ENCODE data around the gene CDH9.

CDH9 gene

DNA sequence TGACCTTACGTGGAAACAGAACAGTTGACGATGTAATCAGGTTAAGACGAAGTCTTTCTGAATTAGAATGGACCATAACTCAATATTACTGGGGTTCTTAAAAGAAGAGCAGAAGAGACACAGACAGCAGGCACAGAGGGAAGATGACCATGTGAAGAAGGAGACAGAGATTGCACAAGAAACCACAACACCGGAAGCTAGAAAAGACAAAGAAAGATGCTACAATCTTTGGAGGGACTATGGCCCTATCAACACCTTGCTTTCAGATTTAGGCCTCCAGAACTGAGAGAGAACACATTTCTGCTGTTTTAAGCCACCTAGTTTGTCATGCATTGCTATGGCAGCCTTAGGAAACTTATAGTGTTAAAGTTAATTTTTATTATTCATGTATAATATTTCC lies 27.1 kb downstream of the CDH9 start:
- no peak overlapping the region for H2AFZ ChIP-seq (ENCODE audit: low read depth, low read length)
- no peaks in the 10 kb centered on the region for H3K9me3 ChIP-seq (ENCODE audit: low read length)
- H3K36me3 ChIP-seq (ENCODE audit: insufficient read depth, low read length) = no peaks in the 10 kb centered on the region
- no peaks in the 10 kb centered on the region for H3K4me1 ChIP-seq (ENCODE audit: insufficient read depth, low read length)
- no peak overlapping the region for H3K4me3 ChIP-seq (ENCODE audit: low read length)
- no peaks in the 10 kb centered on the region for H3K27me3 ChIP-seq (ENCODE audit: insufficient read depth, low read length)

DNA sequence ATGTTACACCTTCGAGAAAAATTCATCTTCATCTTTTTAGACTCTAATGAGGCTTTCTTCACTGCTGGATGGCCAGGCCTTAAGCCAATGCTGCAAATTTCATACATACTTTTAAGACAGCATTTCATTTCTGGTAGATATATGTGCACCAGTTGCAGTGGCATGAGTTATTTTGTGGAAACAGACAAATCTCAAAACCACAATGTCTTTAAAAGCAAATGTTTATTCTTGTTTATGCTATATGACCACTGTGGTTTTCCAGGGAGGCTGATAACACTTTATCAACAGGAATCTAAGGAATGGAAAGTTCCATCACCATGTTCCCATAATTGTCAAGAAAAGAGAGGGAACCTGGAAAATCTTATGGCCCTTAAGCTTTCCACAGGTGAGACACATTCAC lies 27.7 kb downstream of the CDH9 start:
- no peaks in the 10 kb centered on the region for H3K9me3 ChIP-seq (ENCODE audit: low read length)
- no peak overlapping the region for H3K4me3 ChIP-seq (ENCODE audit: low read length)
- H3K4me1 ChIP-seq (ENCODE audit: insufficient read depth, low read length) = no peaks in the 10 kb centered on the region
- H3K36me3 ChIP-seq (ENCODE audit: insufficient read depth, low read length) = no peaks in the 10 kb centered on the region
- H2AFZ ChIP-seq (ENCODE audit: low read depth, low read length) = no peak overlapping the region
- H3K27me3 ChIP-seq (ENCODE audit: insufficient read depth, low read length) = no peaks in the 10 kb centered on the region

DNA sequence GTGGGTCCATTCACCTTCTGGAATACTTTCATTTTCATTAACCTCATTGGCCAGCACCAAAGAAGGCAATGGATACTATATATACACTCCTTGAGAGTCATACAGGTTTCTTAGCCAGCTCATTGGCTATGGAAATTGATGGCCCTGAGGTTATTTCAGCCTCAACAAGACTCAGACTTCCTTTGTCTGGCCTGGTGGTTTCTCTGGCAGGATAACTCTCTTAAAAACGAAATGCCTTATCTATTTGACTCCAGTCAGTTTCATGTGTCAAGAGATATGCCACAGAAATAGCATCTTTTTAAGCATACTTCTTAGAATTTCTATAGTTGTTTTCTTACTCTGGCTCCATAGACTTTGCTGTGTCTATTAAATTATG lies 28.9 kb downstream of the CDH9 start:
- Histone ChIP-seq H3K4me1 (ENCODE audit: insufficient read depth, low read length) (no peaks in the 10 kb centered on the region), H3K27me3 (ENCODE audit: insufficient read depth, low read length) (no peaks in the 10 kb centered on the region), H3K4me3 (ENCODE audit: low read length) (no peak overlapping the region), H3K36me3 (ENCODE audit: insufficient read depth, low read length) (no peaks in the 10 kb centered on the region), H3K9me3 (ENCODE audit: low read length) (no peaks in the 10 kb centered on the region), H2AFZ (ENCODE audit: low read depth, low read length) (peak overlapping the region; percentile 42)

DNA sequence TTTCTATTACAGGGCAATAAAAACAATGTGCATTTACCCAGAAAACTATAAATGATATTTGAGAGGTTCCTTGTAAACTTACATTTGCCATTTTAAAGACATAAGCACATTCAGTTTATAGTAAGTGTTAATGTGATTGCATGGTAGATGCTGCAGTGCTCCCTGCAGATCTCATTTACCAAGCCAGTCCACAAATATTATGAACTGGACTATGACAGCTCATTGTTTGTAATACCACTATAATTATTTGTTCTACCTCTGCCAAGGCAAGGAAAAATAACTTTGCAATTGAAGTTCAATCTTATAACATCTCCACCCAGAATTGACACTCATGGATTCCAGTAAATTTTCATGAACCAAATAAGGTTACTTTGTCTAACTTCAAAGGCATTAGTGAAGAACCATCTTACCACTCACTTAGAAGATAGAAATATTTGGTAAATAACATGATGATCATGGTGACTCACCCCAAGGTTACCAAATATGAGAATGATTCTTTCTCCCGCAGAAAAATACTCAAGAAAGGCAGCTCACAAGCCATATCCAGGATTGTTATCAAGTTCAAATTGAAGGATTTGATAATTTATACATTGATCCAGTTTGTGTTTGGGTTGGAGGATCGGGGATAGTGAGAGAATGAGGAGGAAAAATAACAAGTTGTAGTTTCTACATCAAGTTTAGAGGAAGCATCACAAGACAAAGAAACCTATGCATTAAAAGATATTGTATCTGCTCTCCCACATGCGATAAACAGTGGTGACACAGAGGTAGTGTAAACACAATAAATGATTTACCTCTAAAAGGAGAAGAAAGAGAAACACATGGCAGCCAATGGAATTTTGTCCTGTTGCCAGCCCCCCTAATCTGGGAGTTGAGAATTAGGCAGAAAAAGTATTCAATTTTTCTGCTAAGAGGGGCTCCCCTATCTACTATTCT lies 29.5 kb downstream of the CDH9 start:
- Histone ChIP-seq H3K4me1 (ENCODE audit: insufficient read depth, low read length) (no peaks in the 10 kb centered on the region), H3K9me3 (ENCODE audit: low read length) (no peaks in the 10 kb centered on the region), H3K27me3 (ENCODE audit: insufficient read depth, low read length) (no peaks in the 10 kb centered on the region), H3K36me3 (ENCODE audit: insufficient read depth, low read length) (no peaks in the 10 kb centered on the region), H3K4me3 (ENCODE audit: low read length) (no peak overlapping the region), H2AFZ (ENCODE audit: low read depth, low read length) (peak overlapping the region; percentile 42)

DNA sequence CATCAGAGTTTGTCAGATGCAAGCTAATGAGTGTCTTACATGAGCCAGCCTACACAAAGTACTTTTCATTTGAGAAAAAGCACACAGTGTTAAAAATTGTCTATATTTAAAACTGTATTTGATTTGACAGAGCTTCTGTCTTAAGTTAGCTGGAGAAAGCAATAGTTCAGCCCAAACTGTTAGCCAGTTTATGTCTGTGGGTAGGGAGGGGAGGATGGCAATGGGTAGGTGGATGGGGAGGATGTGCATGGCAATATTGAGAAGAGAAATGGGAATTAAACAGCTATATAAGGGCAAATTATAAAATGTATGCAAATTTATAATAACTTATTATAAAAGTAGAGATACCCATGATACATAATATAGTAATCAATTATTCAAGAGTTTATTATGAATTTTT lies 31.3 kb downstream of the CDH9 start:
- no peak overlapping the region for H3K4me3 ChIP-seq (ENCODE audit: low read length)
- H3K27me3 ChIP-seq (ENCODE audit: insufficient read depth, low read length) = no peaks in the 10 kb centered on the region
- H3K36me3 ChIP-seq (ENCODE audit: insufficient read depth, low read length) = no peaks in the 10 kb centered on the region
- no peak overlapping the region for H2AFZ ChIP-seq (ENCODE audit: low read depth, low read length)
- no peaks in the 10 kb centered on the region for H3K4me1 ChIP-seq (ENCODE audit: insufficient read depth, low read length)
- no peaks in the 10 kb centered on the region for H3K9me3 ChIP-seq (ENCODE audit: low read length)

DNA sequence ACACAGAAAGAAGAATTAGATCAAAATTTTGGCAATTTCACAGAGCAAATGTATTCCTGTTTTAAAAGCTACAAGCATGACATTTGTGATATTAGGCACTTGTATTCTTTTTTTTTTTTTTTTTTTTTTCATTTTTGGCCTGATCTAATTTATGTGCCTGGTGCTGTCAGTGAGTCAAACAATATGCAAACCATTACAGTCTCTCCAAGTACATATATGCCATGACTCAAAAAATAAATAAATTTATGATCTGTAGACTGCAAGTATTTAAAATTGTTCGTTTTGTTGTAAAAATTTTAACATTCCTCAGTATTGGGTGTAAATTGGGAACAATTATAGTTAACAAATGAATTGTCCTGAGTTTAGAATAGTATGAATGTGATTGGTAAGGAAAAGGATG lies 51.4 kb downstream of the CDH9 start:
- Histone ChIP-seq H3K9me3 (ENCODE audit: low read length) (no peaks in the 10 kb centered on the region), H2AFZ (ENCODE audit: low read depth, low read length) (no peak overlapping the region), H3K4me3 (ENCODE audit: low read length) (no peak overlapping the region), H3K36me3 (ENCODE audit: insufficient read depth, low read length) (no peaks in the 10 kb centered on the region), H3K4me1 (ENCODE audit: insufficient read depth, low read length) (peaks cover 5% of the 10 kb centered on the region), H3K27me3 (ENCODE audit: insufficient read depth, low read length) (no peaks in the 10 kb centered on the region)

DNA sequence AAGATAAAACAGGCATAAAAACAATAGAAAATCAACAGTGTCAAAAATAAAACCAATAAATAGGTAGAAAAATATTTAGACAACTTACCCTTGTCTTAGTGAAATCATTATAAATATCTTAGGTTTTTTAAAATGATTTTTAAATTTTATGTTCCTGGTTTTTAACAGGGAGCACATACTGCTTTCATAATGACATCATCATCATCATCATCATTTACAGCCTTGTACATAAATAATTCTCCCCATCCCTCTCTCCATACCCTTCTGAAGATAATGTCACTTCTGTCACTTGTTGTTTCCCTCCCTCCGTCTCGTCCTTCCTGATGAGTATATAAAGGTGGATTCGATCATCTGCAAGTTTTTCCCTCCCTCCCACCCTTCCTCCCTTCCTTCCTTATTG lies 56.6 kb downstream of the CDH9 start:
- Histone ChIP-seq H3K4me3 (ENCODE audit: low read length) (no peak overlapping the region), H3K4me1 (ENCODE audit: insufficient read depth, low read length) (peaks cover 5% of the 10 kb centered on the region), H2AFZ (ENCODE audit: low read depth, low read length) (no peak overlapping the region), H3K36me3 (ENCODE audit: insufficient read depth, low read length) (no peaks in the 10 kb centered on the region), H3K27me3 (ENCODE audit: insufficient read depth, low read length) (no peaks in the 10 kb centered on the region), H3K9me3 (ENCODE audit: low read length) (no peaks in the 10 kb centered on the region)

DNA sequence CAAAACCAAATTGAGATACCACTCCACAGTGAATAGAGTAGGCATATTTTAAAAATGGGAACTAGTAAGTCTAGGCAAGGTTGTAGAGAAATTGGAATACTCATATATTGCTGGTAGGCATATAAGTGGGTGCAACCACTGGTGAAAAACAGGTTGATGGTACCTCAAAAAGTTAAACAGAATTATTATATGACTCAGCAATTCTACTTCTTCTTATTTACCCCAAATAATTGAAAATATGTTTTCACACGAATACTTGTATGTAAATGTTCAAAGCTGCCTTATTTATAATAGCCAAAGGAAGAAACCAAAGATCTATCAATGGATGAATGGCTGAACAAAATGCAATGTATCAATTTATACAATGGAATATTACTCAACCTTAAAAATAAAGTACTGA lies 79.1 kb downstream of the CDH9 start:
- Histone ChIP-seq H3K36me3 (ENCODE audit: insufficient read depth, low read length) (no peaks in the 10 kb centered on the region), H3K27me3 (ENCODE audit: insufficient read depth, low read length) (no peaks in the 10 kb centered on the region), H3K4me1 (ENCODE audit: insufficient read depth, low read length) (no peaks in the 10 kb centered on the region), H3K9me3 (ENCODE audit: low read length) (no peaks in the 10 kb centered on the region), H3K4me3 (ENCODE audit: low read length) (no peak overlapping the region), H2AFZ (ENCODE audit: low read depth, low read length) (no peak overlapping the region)

DNA sequence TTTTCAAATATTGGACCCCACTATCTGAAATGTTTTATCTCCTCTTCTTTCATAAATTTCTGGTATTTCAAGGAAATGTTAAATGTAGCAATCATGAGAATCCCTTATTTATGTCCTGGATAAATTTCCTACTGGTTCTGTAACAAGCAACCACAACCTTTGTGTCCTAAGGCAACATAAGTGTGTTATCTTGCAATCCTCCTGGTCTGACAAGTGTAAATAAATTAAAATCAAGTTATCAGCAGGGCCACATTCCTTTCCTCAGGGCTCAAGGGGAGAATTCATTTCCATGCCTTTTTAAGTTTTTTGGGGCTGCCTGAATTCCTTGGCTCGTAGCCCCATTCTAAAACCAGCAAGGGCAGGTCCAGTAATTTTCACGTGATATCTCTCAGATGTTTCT lies 83.2 kb downstream of the CDH9 start:
- no peak overlapping the region for H3K4me3 ChIP-seq (ENCODE audit: low read length)
- H3K27me3 ChIP-seq (ENCODE audit: insufficient read depth, low read length) = no peaks in the 10 kb centered on the region
- no peaks in the 10 kb centered on the region for H3K4me1 ChIP-seq (ENCODE audit: insufficient read depth, low read length)
- no peaks in the 10 kb centered on the region for H3K36me3 ChIP-seq (ENCODE audit: insufficient read depth, low read length)
- no peak overlapping the region for H2AFZ ChIP-seq (ENCODE audit: low read depth, low read length)
- no peaks in the 10 kb centered on the region for H3K9me3 ChIP-seq (ENCODE audit: low read length)

DNA sequence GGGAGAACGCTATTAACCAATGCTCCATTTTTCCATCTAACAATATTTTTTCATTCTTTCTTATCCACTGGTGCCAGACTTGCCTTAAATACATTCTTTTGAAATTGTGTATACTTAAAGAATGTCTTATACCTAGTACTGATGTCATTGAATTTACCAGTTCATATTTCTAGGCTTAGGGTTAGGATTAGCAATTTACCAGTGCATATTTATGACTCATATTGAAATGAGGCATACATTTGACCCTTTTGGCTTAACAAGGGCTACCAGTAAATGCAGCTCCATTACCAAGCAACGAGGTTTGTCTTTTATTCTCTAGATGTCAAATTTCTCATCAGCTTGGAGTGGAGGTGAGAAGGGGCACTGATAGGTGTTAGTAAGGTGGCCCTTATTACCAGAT lies 89.5 kb downstream of the CDH9 start:
- Histone ChIP-seq H2AFZ (ENCODE audit: low read depth, low read length) (no peak overlapping the region), H3K9me3 (ENCODE audit: low read length) (no peaks in the 10 kb centered on the region), H3K4me1 (ENCODE audit: insufficient read depth, low read length) (no peaks in the 10 kb centered on the region), H3K4me3 (ENCODE audit: low read length) (no peak overlapping the region), H3K36me3 (ENCODE audit: insufficient read depth, low read length) (no peaks in the 10 kb centered on the region), H3K27me3 (ENCODE audit: insufficient read depth, low read length) (no peaks in the 10 kb centered on the region)

DNA sequence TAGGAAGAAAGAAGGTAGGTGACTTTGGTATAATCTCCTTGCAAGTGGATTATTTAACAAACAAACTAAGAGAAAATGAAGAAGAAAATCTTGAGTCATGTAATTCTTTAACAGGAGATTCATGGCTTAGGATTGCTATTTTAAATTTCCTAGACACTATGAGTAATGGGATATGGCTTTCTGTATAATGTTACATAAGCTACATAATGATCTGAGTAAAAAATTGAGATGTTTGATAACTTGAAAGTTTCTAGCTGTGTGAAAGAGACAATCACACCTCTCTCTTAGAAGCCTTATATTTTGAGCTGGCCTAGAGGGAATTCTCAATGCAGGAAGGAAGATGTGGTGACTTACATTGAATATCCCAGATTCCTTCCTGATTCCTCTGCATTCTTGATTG lies 92.5 kb downstream of the CDH9 start:
- H2AFZ ChIP-seq (ENCODE audit: low read depth, low read length) = no peak overlapping the region
- no peaks in the 10 kb centered on the region for H3K36me3 ChIP-seq (ENCODE audit: insufficient read depth, low read length)
- no peak overlapping the region for H3K4me3 ChIP-seq (ENCODE audit: low read length)
- peaks cover 2% of the 10 kb centered on the region for H3K4me1 ChIP-seq (ENCODE audit: insufficient read depth, low read length)
- no peaks in the 10 kb centered on the region for H3K27me3 ChIP-seq (ENCODE audit: insufficient read depth, low read length)
- H3K9me3 ChIP-seq (ENCODE audit: low read length) = no peaks in the 10 kb centered on the region

DNA sequence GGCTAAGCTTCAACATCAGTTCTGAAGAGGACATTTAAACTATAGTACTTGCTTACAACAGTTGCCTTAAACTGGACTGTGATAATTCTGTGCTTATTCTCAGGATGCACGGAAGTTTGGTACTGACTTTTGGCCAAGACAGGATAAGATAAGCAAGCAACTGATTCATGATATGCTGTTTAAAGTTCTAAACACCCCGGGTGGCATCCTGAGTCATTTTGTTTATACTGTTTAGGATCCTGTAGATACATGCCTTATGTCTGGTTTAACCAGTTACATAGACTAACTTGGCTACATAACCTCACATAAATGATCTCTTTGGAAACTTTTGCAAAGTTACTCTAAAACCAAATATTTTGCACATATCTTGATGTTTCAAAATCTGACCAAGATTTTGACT lies 95.9 kb downstream of the CDH9 start:
- Histone ChIP-seq H2AFZ (ENCODE audit: low read depth, low read length) (no peak overlapping the region), H3K4me1 (ENCODE audit: insufficient read depth, low read length) (peaks cover 2% of the 10 kb centered on the region), H3K9me3 (ENCODE audit: low read length) (no peaks in the 10 kb centered on the region), H3K27me3 (ENCODE audit: insufficient read depth, low read length) (no peaks in the 10 kb centered on the region), H3K36me3 (ENCODE audit: insufficient read depth, low read length) (no peaks in the 10 kb centered on the region), H3K4me3 (ENCODE audit: low read length) (no peak overlapping the region)

DNA sequence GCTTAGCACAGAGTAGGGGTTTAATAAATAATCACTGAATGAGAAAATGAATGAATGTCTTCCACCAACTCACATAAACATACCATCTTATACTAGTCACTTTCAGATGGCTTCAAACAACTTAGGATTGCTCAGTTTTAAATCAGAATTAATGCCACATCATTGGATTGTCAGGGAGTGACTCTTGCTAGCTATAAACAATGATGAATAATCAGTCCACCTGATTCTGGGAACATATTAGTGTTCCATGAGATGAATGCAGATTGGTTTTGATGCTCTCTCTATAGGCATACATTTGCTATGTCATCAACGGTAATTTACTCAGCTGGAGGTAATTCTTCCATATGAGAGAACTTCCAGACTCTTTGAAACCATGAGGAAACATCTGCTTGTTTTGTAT lies 97.4 kb downstream of the CDH9 start:
- Histone ChIP-seq H2AFZ (ENCODE audit: low read depth, low read length) (no peak overlapping the region), H3K36me3 (ENCODE audit: insufficient read depth, low read length) (no peaks in the 10 kb centered on the region), H3K4me3 (ENCODE audit: low read length) (no peak overlapping the region), H3K4me1 (ENCODE audit: insufficient read depth, low read length) (peaks cover 2% of the 10 kb centered on the region), H3K9me3 (ENCODE audit: low read length) (no peaks in the 10 kb centered on the region), H3K27me3 (ENCODE audit: insufficient read depth, low read length) (no peaks in the 10 kb centered on the region)

DNA sequence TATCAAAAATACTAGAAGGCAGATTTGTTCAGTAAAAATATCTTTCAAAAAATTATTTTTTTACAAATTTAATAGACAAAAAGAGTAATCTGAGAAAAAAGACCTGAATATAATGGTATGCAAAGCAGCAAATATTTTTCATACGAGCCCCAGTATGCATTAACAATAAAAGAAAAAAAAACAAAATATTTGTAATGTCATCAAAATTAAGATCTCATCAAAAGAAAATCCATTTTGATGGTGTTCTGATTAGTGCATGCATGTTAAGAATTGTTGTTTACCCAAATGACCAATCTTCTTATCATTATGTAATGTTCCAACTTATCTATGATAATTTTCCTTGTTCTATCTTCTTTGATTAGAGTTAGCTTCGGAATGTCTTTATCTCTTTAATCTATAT lies 106.1 kb downstream of the CDH9 start:
- no peaks in the 10 kb centered on the region for H3K27me3 ChIP-seq (ENCODE audit: insufficient read depth, low read length)
- no peaks in the 10 kb centered on the region for H3K36me3 ChIP-seq (ENCODE audit: insufficient read depth, low read length)
- no peak overlapping the region for H3K4me3 ChIP-seq (ENCODE audit: low read length)
- H3K4me1 ChIP-seq (ENCODE audit: insufficient read depth, low read length) = peaks cover 6% of the 10 kb centered on the region
- no peaks in the 10 kb centered on the region for H3K9me3 ChIP-seq (ENCODE audit: low read length)
- H2AFZ ChIP-seq (ENCODE audit: low read depth, low read length) = no peak overlapping the region

All from neuron (in vitro differentiated cells).